SK-N-MC (cell line): ENCODE measurements around the gene PHPT1.
"Not testable (repeated sequence)": the region's sequence is repeated elsewhere in the genome, so short reads cannot be mapped to it uniquely, and the experiment has no call there.

Experiments used
- DNase-seq: peaks from one replicate; pipeline ENCODE4 v3.0.0-alpha.2; 2011; ENCODE audit warnings: low read depth, low spot score
- H3K27ac ChIP-seq: fragments of 200-600 bp; sonication (generic); 2 replicates; pipeline ENCODE4 v1.5.1; 2016; ENCODE audit warnings: mixed run types
- H3K36me3 ChIP-seq: fragments of 200-600 bp; sonication (generic); 2 replicates; pipeline ENCODE4 v1.6.1; 2017; ENCODE audit warnings: antibody characterized with exemption, low read length, mixed read lengths; ENCODE audit not compliant: insufficient read depth
- H3K4me3 ChIP-seq: fragments of 200-600 bp; sonication (generic); 2 replicates; pipeline ENCODE4 v1.5.1; 2016
- H3K9ac ChIP-seq: fragments of 200-600 bp; sonication (generic); 2 replicates; pipeline ENCODE4 v1.8.0; 2017; ENCODE audit warnings: mixed run types, mixed read lengths; ENCODE audit not compliant: insufficient read length
- H3K9me3 ChIP-seq: fragments of 200-600 bp; sonication (generic); 2 replicates; pipeline ENCODE4 v1.6.1; 2017; ENCODE audit warnings: low read depth, mild to moderate bottlenecking, antibody characterized with exemption, low read length, moderate library complexity, mixed read lengths
- EZH2 ChIP-seq: fragments of 200-600 bp; sonication (generic); IDR thresholded peaks from one replicate; pipeline ENCODE4 v1.6.1; 2017; ENCODE audit warnings: antibody characterized with exemption
- FOXP2 ChIP-seq: optimal IDR thresholded peaks from 2 replicates; pipeline ENCODE3; 2011; ENCODE audit warnings: mild to moderate bottlenecking, moderate library complexity; ENCODE audit not compliant: insufficient read depth; ENCODE audit errors: extremely low read length, control extremely low read depth
- POLR2AphosphoS5 ChIP-seq: IDR thresholded peaks from 2 replicates; pipeline ENCODE4 v1.6.1; 2012; ENCODE audit warnings: mild to moderate bottlenecking, low read depth, low read length, borderline replicate concordance

Gene PHPT1

GRCh38 chr9:136865768-136866103 is 16.5 kb downstream of the PHPT1 start:
- Histone ChIP-seq H3K9me3 (no peaks in the 10 kb centered on the region), H3K36me3 (peaks cover 20% of the 10 kb centered on the region; the same call in 1 of the 2 replicates), H3K27ac (no peak overlapping the region), H3K9ac (peak overlapping the region; percentile 94), H3K4me3 (peak overlapping the region; percentile 94)
- no peak for DNase-seq
- no peak for TF ChIP-seq FOXP2
- no peak for TF ChIP-seq EZH2
- no peak for TF ChIP-seq POLR2AphosphoS5

- DNase-seq, H3K27ac ChIP-seq, H3K9me3 ChIP-seq: not testable (repeated sequence)
- Histone ChIP-seq H3K9ac (peak overlapping the region; percentile 65), H3K4me3 (peak overlapping the region; percentile 94), H3K36me3 (peaks cover 18% of the 10 kb centered on the region; the same call in 1 of the 2 replicates)
Observed at GRCh38 chr9:136866898-136867421, 17.8 kb downstream of the PHPT1 start.

- no peak overlapping the region; the same call in 1 of the 2 replicates for H3K4me3 ChIP-seq
- no peak overlapping the region for H3K9ac ChIP-seq
- H3K27ac ChIP-seq: no peak overlapping the region
- DNase-seq: no peak
- peaks cover 15% of the 10 kb centered on the region; the same call in 1 of the 2 replicates for H3K36me3 ChIP-seq
- TF ChIP-seq FOXP2 (no peak), EZH2 (no peak), POLR2AphosphoS5 (no peak)
- no peaks in the 10 kb centered on the region for H3K9me3 ChIP-seq
Observed at GRCh38 chr9:136867480-136867879, 18.3 kb downstream of the PHPT1 start.

GRCh38 chr9:136867917-136868316 is 18.7 kb downstream of the PHPT1 start:
- H3K27ac ChIP-seq: no peak overlapping the region
- no peak overlapping the region for H3K4me3 ChIP-seq
- no peak for DNase-seq
- peaks cover 11% of the 10 kb centered on the region; the same call in 1 of the 2 replicates for H3K36me3 ChIP-seq
- no peaks in the 10 kb centered on the region for H3K9me3 ChIP-seq
- no peak overlapping the region for H3K9ac ChIP-seq
- TF ChIP-seq FOXP2 (no peak), EZH2 (no peak), POLR2AphosphoS5 (no peak)

- Histone ChIP-seq H3K9me3 (no peaks in the 10 kb centered on the region), H3K4me3 (no peak overlapping the region), H3K9ac (no peak overlapping the region), H3K27ac (no peak overlapping the region), H3K36me3 (peaks cover 4% of the 10 kb centered on the region; the same call in 1 of the 2 replicates)
- no peak for DNase-seq
- TF ChIP-seq EZH2 (no peak), POLR2AphosphoS5 (no peak), FOXP2 (no peak)
Observed at GRCh38 chr9:136868644-136869043, 19.4 kb downstream of the PHPT1 start.

GRCh38 chr9:136869611-136870010 is 20.4 kb downstream of the PHPT1 start:
- H3K9me3 ChIP-seq, H3K9ac ChIP-seq, H3K36me3 ChIP-seq, DNase-seq, H3K27ac ChIP-seq, H3K4me3 ChIP-seq: not testable (repeated sequence)

- Histone ChIP-seq H3K27ac (no peak overlapping the region), H3K36me3 (no peaks in the 10 kb centered on the region), H3K9ac (no peak overlapping the region), H3K9me3 (no peaks in the 10 kb centered on the region), H3K4me3 (no peak overlapping the region)
- TF ChIP-seq EZH2 (no peak), FOXP2 (no peak), POLR2AphosphoS5 (no peak)
- DNase-seq: no peak
Observed at GRCh38 chr9:136875155-136875554, 25.9 kb downstream of the PHPT1 start.

GRCh38 chr9:136876476-136876875 is 27.3 kb downstream of the PHPT1 start:
- no peak for TF ChIP-seq FOXP2
- no peak for TF ChIP-seq POLR2AphosphoS5
- TF ChIP-seq EZH2: no peak
- no peak overlapping the region for H3K27ac ChIP-seq
- H3K9ac ChIP-seq: no peak overlapping the region
- no peak for DNase-seq
- H3K36me3 ChIP-seq: no peaks in the 10 kb centered on the region
- no peaks in the 10 kb centered on the region for H3K9me3 ChIP-seq
- no peak overlapping the region for H3K4me3 ChIP-seq

- TF ChIP-seq POLR2AphosphoS5 (no peak), EZH2 (no peak), FOXP2 (no peak)
- DNase-seq: no peak
- no peak overlapping the region for H3K9ac ChIP-seq
- H3K27ac ChIP-seq: no peak overlapping the region
- no peaks in the 10 kb centered on the region for H3K36me3 ChIP-seq
- H3K4me3 ChIP-seq: no peak overlapping the region
- no peaks in the 10 kb centered on the region for H3K9me3 ChIP-seq
Observed at GRCh38 chr9:136880651-136881050, 31.4 kb downstream of the PHPT1 start.
